ENCODE data around the gene FABP3. TPM values are rescaled to one million over a fixed set of nuclear protein-coding genes. Genes with fewer than 3 reads are reported as not detected.

FABP3 gene
- total and polyA plus RNA-seq, 2 of the 8 experiments (the other 6 are each of a cell fraction or from before 2014, with no cell fraction given), result 34.8 to 43.9 TPM

- FAIRE-seq (no peak), DNase-seq (ENCODE audit: low read depth in 1 of 2, low spot score in 2 of 2) (no peak)
- Histone ChIP-seq H3K27me3 (replicated peaks in 1 of 4; ENCODE audit: control insufficient read depth in 3 of 4, extremely low read depth in 1 of 4, insufficient read depth in 3 of 4, low read length in 3 of 4) (no peaks in the 10 kb centered on the region), H3K79me1 (ENCODE audit: low read depth, low read length) (no peaks in the 10 kb centered on the region), H3K23ac (ENCODE audit: insufficient read length) (no peak overlapping the region), H3K56ac (replicated peaks; ENCODE audit: insufficient read length, low read depth, low read length) (no peak overlapping the region), H3K4me1 (replicated peaks in 1 of 4; ENCODE audit: control insufficient read depth in 3 of 4, insufficient read depth in 4 of 4, low read length in 3 of 4) (no peaks in the 10 kb centered on the region), H3K9ac (replicated peaks in 1 of 4; ENCODE audit: extremely low read depth in 1 of 4, low read depth in 3 of 4, low read length in 3 of 4) (no peak overlapping the region), H4K5ac (ENCODE audit: insufficient read length, low read depth, low read length) (no peak overlapping the region), H2BK120ac (replicated peaks; ENCODE audit: low read depth, low read length) (no peak overlapping the region), H3K9me3 (ENCODE audit: insufficient read depth in 2 of 2, low read depth in 1 of 2, low read length in 1 of 2) (no peaks in the 10 kb centered on the region), H3K79me2 (ENCODE audit: control insufficient read depth in 1 of 2, insufficient read depth in 2 of 2, low read length in 2 of 2) (no peaks in the 10 kb centered on the region), H3K4me2 (ENCODE audit: insufficient read depth in 1 of 2, low read depth in 2 of 2, low read length in 2 of 2) (no peak overlapping the region; a peak in 1 of 4 replicates), H2BK12ac (ENCODE audit: low read depth, low read length) (no peak overlapping the region), H2BK5ac (ENCODE audit: low read depth, low read length) (no peak overlapping the region), H2AFZ (ENCODE audit: low read length) (no peak overlapping the region), H3K4me3 (ENCODE audit: extremely low read depth in 1 of 4, insufficient read depth in 2 of 4, low read depth in 3 of 4, low read length in 4 of 4) (no peak overlapping the region), H4K91ac (replicated peaks; ENCODE audit: insufficient read length, low read length) (no peak overlapping the region), H4K20me1 (replicated peaks in 1 of 2; ENCODE audit: control insufficient read depth in 1 of 2, insufficient read depth in 2 of 2, low read length in 2 of 2) (no peaks in the 10 kb centered on the region), H3K36me3 (ENCODE audit: control insufficient read depth in 2 of 4, insufficient read depth in 4 of 4, low read length in 3 of 4) (peaks cover 0 to 32% (median 11%) of the 10 kb centered on the region in 4 experiments; a peak in 7 of 8 replicates), H2BK15ac (ENCODE audit: low read length) (no peak overlapping the region), H4K8ac (ENCODE audit: extremely low read depth, insufficient read depth, low read length) (no peak overlapping the region), H3K4ac (replicated peaks; ENCODE audit: insufficient read length, low read depth, low read length) (no peak overlapping the region), H2AK5ac (ENCODE audit: low read depth, low read length) (no peak overlapping the region), H3K14ac (ENCODE audit: insufficient read length) (no peak overlapping the region), H2BK20ac (ENCODE audit: low read length) (no peak overlapping the region), H3K23me2 (ENCODE audit: low read depth, low read length) (no peaks in the 10 kb centered on the region; the same call in 1 of the 2 replicates), H3K18ac (ENCODE audit: extremely low read depth, low read length) (no peak overlapping the region), H3K27ac (ENCODE audit: low read depth, low read length) (no peak overlapping the region)
- ChIA-PET CTCF (ENCODE audit: partially characterized antibody) (interaction anchor here (0.7 kb wide), 1 partner anchor 658 kb away, joined by 3 read pairs; no protein-coding TSS in a partner anchor), POLR2A (ENCODE audit: partially characterized antibody) (interaction anchor here (1.9 kb wide), 1 partner anchor 28 kb away, joined by 6 read pairs; the partner anchor contains the start of gene FABP3)
- 44% methylated on average over 2 of the region's 2 CpGs; no CpG with 5 or more reads in 1 of the 2 experiments for WGBS, 2 experiments (ENCODE audit: extremely low coverage in 1 of 2, insufficient coverage in 1 of 2, insufficient read length in 1 of 2, insufficient replicate concordance in 2 of 2, low coverage in 1 of 2, low lambda C conversion rate in 2 of 2, missing lambda C conversion rate in 1 of 2)
- TF ChIP-seq CHD2 (IDR thresholded peaks at IDR 0.05; ENCODE audit: low read length) (no peak), SIN3A (conservative IDR thresholded peaks at IDR 0.05 in 1 of 2, IDR thresholded peaks at IDR 0.05 in 1 of 2; ENCODE audit: low read depth in 1 of 2, low read length in 2 of 2) (no peak), SP1 (IDR thresholded peaks at IDR 0.05; ENCODE audit: low read depth, low read length) (no peak), FOSL1 (IDR thresholded peaks at IDR 0.05; ENCODE audit: insufficient read depth, low read depth, low read length) (no peak), TAF1 (IDR thresholded peaks at IDR 0.05; ENCODE audit: low read depth, low read length) (no peak), GTF2F1 (IDR thresholded peaks at IDR 0.05; ENCODE audit: borderline replicate concordance, low read depth, low read length) (no peak), NANOG (IDR thresholded peaks at IDR 0.05; ENCODE audit: insufficient read depth, low read depth, low read length, poor library complexity, severe bottlenecking) (no peak), JUND (IDR thresholded peaks at IDR 0.05; ENCODE audit: low read length) (no peak), RNF2 (IDR thresholded peaks at IDR 0.05; ENCODE audit: borderline replicate concordance, low read depth, low read length, missing control alignments, poor library complexity, severe bottlenecking) (no peak), CBX5 (IDR thresholded peaks at IDR 0.05; ENCODE audit: low read depth, low read length) (no peak), JUN (IDR thresholded peaks at IDR 0.05; ENCODE audit: low read depth, low read length) (no peak), SIRT6 (IDR thresholded peaks at IDR 0.05; ENCODE audit: low read length) (no peak)
- TF ChIP-seq, protein P1, sequence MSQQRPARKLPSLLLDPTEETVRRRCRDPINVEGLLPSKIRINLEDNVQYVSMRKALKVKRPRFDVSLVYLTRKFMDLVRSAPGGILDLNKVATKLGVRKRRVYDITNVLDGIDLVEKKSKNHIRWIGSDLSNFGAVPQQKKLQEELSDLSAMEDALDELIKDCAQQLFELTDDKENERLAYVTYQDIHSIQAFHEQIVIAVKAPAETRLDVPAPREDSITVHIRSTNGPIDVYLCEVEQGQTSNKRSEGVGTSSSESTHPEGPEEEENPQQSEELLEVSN (IDR thresholded peaks at IDR 0.05), result no peak
Measured at GRCh38 chr1:31345635-31346034, 27.2 kb downstream of the FABP3 start.

Data from H1 (cell line).